M059J (cell line): ENCODE measurements around the gene IPO4. TPM values are rescaled to one million over a fixed set of nuclear protein-coding genes. Genes with fewer than 3 reads are reported as not detected.
A peak's percentile ranks its signal among the peaks of the same experiment; 100 is the strongest.
"Not testable (repeated sequence)": the region's sequence is repeated elsewhere in the genome, so short reads cannot be mapped to it uniquely, and the experiment has no call there.

Source experiments
- DNase-seq: peaks from one replicate; pipeline ENCODE4 v3.0.0-alpha.2; 2012; ENCODE audit warnings: low read depth
- total RNA-seq: library from RNA; depleted of rRNA; stranded (reverse); fragments of >200 nt; shearing (Covaris generic); gene quantifications from 2 replicates; pipeline ENCODE4 v1.2.3, GENCODE V29; 2014

Gene IPO4
- total RNA-seq, 1 experiment from 2014 or later, result 26.8 TPM

- DNase-seq, result not testable (repeated sequence)
These were observed 28.3 kb upstream of the IPO4 start for GRCh38 chr14:24216876-24217275.

GRCh38 chr14:24216345-24216699 lies 27.7 kb upstream of the IPO4 start:
- no peak for DNase-seq

GRCh38 chr14:24215495-24216344 lies 27.1 kb upstream of the IPO4 start, which contains the start of gene MDP1:
Gene MDP1 (minus strand): TSS chr14:24216066. CDS start chr14:24215955, 111 bp downstream.
- DNase-seq, result peak; percentile 85

GRCh38 chr14:24213866-24214662 lies 25.4 kb upstream of the IPO4 start:
- no peak for DNase-seq

GRCh38 chr14:24212924-24213865 lies 24.6 kb upstream of the IPO4 start, which contains the start of gene CHMP4A:
Gene CHMP4A (minus strand): TSS chr14:24213488. CDS start chr14:24213439, 49 bp downstream.
- peak; percentile 98 for DNase-seq

- no peak for DNase-seq
These were observed 22.7 kb upstream of the IPO4 start for GRCh38 chr14:24211311-24211710.

- no peak for DNase-seq
These were observed 19.0 kb upstream of the IPO4 start for GRCh38 chr14:24207625-24208024.

GRCh38 chr14:24207104-24207551 lies 18.5 kb upstream of the IPO4 start:
- no peak for DNase-seq

- no peak for DNase-seq
These were observed 17.9 kb upstream of the IPO4 start for GRCh38 chr14:24206260-24207103.

- DNase-seq, result no peak
These were observed 15.8 kb upstream of the IPO4 start for GRCh38 chr14:24204163-24205146.

- not testable (repeated sequence) for DNase-seq
These were observed 14.8 kb upstream of the IPO4 start for GRCh38 chr14:24203249-24203886.

- DNase-seq, result not testable (repeated sequence)
These were observed 13.9 kb upstream of the IPO4 start for GRCh38 chr14:24202538-24202937.

GRCh38 chr14:24198814-24199524 lies 10.4 kb upstream of the IPO4 start:
- DNase-seq, result no peak

GRCh38 chr14:24197056-24197450 lies 8.4 kb upstream of the IPO4 start:
- no peak for DNase-seq

GRCh38 chr14:24196071-24197055 lies 7.7 kb upstream of the IPO4 start:
- DNase-seq, result peak; percentile 34

- peak; percentile 84 for DNase-seq
These were observed 6.8 kb upstream of the IPO4 start, which contains the start of gene TM9SF1 for GRCh38 chr14:24195186-24196070. Gene TM9SF1 (minus strand): TSS chr14:24195441. CDS start chr14:24195019, 422 bp downstream.
